Stomach (tissue), 4 donors: ENCODE results near the gene MTMR6.

ENCODE experiments used
- CTCF ChIP-seq, 7 experiments: fragments of 450-650 bp in 4 of 7; fragments of 200-600 bp in 3 of 7; sonication (generic) in 3 of 7; IDR thresholded peaks; one replicate each; pipeline ENCODE4 v1.5.1; 2016 to 2019; ENCODE audit warnings: antibody characterized with exemption in 7 of 7, control low read depth in 2 of 7, mild to moderate bottlenecking in 1 of 7
- EP300 ChIP-seq: sonication (generic); formaldehyde crosslinking; IDR thresholded peaks from one replicate; pipeline ENCODE4 v1.6.1; 2017; ENCODE audit warnings: antibody characterized with exemption
- POLR2A ChIP-seq, 4 donors: fragments of 450-650 bp; IDR thresholded peaks; one replicate each; pipeline ENCODE4 v1.6.1; 2016; ENCODE audit warnings: antibody characterized with exemption in 4 of 4, control low read depth in 2 of 4, mild to moderate bottlenecking in 1 of 4, moderate library complexity in 1 of 4

GRCh38 chr13:25227690-25228089, 59.6 kb downstream of the MTMR6 start:
- TF ChIP-seq CTCF (IDR thresholded peaks at IDR 0.05): no peak
- no peak for TF ChIP-seq EP300
- TF ChIP-seq POLR2A (IDR thresholded peaks at IDR 0.05): no peak
